CD4-positive, alpha-beta memory T cell (primary cell): ENCODE data around the gene RFTN1. TPM values are rescaled to one million over a fixed set of nuclear protein-coding genes. Genes with fewer than 3 reads are reported as not detected.

Experiments used
- CTCF ChIA-PET: fragments of 350-600 bp; sonication (Branson Sonifier 250); formaldehyde crosslinking; loops from one replicate; lab custom pipeline; 2021; ENCODE audit warnings: inconsistent platforms; ENCODE audit not compliant: partially characterized antibody; lab: Charles Lee
- POLR2A ChIA-PET: fragments of 350-600 bp; sonication (Branson Sonifier 250); formaldehyde crosslinking; loops from one replicate; lab custom pipeline; 2021; ENCODE audit not compliant: partially characterized antibody; lab: Charles Lee
- DNase-seq, 5 donors: peaks; one replicate each; pipeline versions ENCODE4 v3.0.0 to v3.0.0-alpha.2; 2020 to 2022; ENCODE audit warnings: mixed read lengths in 1 of 5
- H3K27ac ChIP-seq: one replicate; pipeline ENCODE4 v1.7.0; 2013; ENCODE audit warnings: low read depth, low read length
- H3K27me3 ChIP-seq: 2 replicates; pipeline ENCODE4 v1.7.0; 2013; ENCODE audit warnings: mild to moderate bottlenecking, low read length, moderate library complexity; ENCODE audit not compliant: insufficient read depth
- H3K36me3 ChIP-seq: 2 replicates; pipeline ENCODE4 v1.7.0; 2013; ENCODE audit warnings: mild to moderate bottlenecking, low read length, moderate library complexity; ENCODE audit not compliant: insufficient read depth
- H3K4me1 ChIP-seq: 2 replicates; pipeline ENCODE4 v1.7.0; 2013; ENCODE audit warnings: mild to moderate bottlenecking, low read length, moderate library complexity; ENCODE audit not compliant: insufficient read depth
- H3K4me3 ChIP-seq, 2 donors: one replicate each; pipeline ENCODE4 v1.7.0; 2013; ENCODE audit warnings: low read length in 2 of 2, mild to moderate bottlenecking in 1 of 2
- H3K9me3 ChIP-seq, 2 donors: one replicate each; pipeline ENCODE4 v1.7.0; 2013; ENCODE audit warnings: low read length in 2 of 2, control low read depth in 1 of 2; ENCODE audit not compliant: control insufficient read depth in 1 of 2
- H3K27ac Mint-ChIP-seq, 7 donors: one replicate each; pipeline ENCODE4 v1.8.0; 2020 to 2021; ENCODE audit warnings: mixed read lengths in 7 of 7, mild to moderate bottlenecking in 6 of 7, inconsistent platforms in 3 of 7, moderate library complexity in 3 of 7
- H3K27me3 Mint-ChIP-seq, 2 donors: one replicate each; pipeline ENCODE4 v1.8.0; 2020 to 2021; ENCODE audit warnings: mixed read lengths in 2 of 2
- H3K36me3 Mint-ChIP-seq, 2 donors: one replicate each; pipeline ENCODE4 v1.8.0; 2020 to 2021; ENCODE audit warnings: mixed read lengths in 2 of 2, inconsistent platforms in 1 of 2, mild to moderate bottlenecking in 1 of 2
- H3K4me1 Mint-ChIP-seq, 4 donors: one replicate each; pipeline ENCODE4 v1.8.0; 2020 to 2021; ENCODE audit warnings: mixed read lengths in 4 of 4, mild to moderate bottlenecking in 1 of 4
- H3K4me3 Mint-ChIP-seq, 8 donors: one replicate each; pipeline ENCODE4 v1.8.0; 2020 to 2021; ENCODE audit warnings: mixed read lengths in 8 of 8, mild to moderate bottlenecking in 7 of 8, moderate library complexity in 6 of 8, inconsistent platforms in 3 of 8
- H3K9me3 Mint-ChIP-seq, 8 donors: one replicate each; pipeline ENCODE4 v1.8.0; 2020 to 2021; ENCODE audit warnings: mixed read lengths in 8 of 8, mild to moderate bottlenecking in 5 of 8, inconsistent platforms in 3 of 8, moderate library complexity in 1 of 8
- intact Hi-C: fragments of 100-400 bp; cut with micrococcal nuclease; formaldehyde crosslinking; loops from one replicate; pipeline ENCODE4 v1.15.1; 2023
- polyA plus RNA-seq, 2 donors: library from polyadenylated mRNA; unstranded; fragments of 300-500 nt; fragmentation: Illumina TruSeq; gene quantifications; one replicate each; pipeline ENCODE4 v1.2.3, GENCODE V29; 2021
- total RNA-seq, 2 experiments: library from RNA; stranded (reverse); gene quantifications; one replicate each; pipeline ENCODE4 v1.2.3, GENCODE V29; 2021

Gene RFTN1
- total and polyA plus RNA-seq, 4 experiments from 2014 or later = 38.3 to 59.7 (median 52.0) TPM

DNA sequence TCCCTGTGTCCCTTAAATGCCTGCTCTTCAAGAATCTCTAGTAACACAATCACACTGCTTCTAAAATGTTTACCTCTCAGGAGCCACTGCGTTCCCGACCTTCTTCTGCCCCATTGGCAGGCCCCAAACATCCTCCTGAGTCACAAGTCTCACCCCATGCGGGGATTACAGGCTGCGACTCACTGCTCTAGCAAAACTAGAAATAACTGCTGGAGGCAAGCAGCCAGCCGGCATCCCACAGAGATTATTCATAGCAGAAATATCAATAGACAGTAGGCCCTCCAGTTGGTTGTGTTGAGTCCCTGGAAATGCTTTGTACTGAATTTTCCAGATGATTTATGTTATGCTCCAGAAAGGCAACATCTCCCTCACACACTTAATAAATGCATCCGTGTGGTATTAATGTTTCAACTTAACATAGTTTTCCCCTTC, 64.8 kb downstream of the RFTN1 start:
- H3K4me3 Mint-ChIP-seq = no peak overlapping the region
- intact Hi-C loops = no loop called here

DNA sequence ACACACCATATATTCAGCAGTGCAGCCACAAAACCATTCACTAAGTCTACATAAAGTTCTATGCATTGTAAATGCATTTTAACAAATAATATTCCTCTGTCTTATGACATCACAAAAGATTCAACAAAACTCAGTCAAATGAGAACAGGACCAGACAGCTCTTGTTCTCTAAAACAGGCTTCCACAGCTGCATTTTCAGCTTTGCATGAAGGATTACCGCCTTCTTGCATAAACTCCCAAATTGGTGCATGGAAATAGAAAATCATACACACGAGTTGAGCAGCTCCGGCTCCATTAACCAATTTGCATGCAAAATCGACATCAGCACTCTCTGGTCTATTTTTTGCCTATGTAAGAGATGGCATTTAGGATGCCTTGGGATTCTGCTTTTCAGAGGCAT, 66.4 kb downstream of the RFTN1 start:
- Mint-ChIP-seq H3K27me3 (no peaks in the 10 kb centered on the region), H3K4me1 (peaks cover 9 to 26% (median 22%) of the 10 kb centered on the region in 4 donors), H3K9me3 (no peaks in the 10 kb centered on the region), H3K36me3 (peaks cover 14 to 58% of the 10 kb centered on the region in 2 donors), H3K4me3 (no peak overlapping the region), H3K27ac (peak overlapping the region in 1 of 7 donors; percentile 38)
- intact Hi-C loops = no loop called here
- ChIA-PET CTCF (no interaction called here), POLR2A (no interaction called here)
- no peak for DNase-seq
- Histone ChIP-seq H3K9me3 (no peaks in the 10 kb centered on the region), H3K36me3 (no peaks in the 10 kb centered on the region), H3K4me1 (no peaks in the 10 kb centered on the region), H3K4me3 (no peak overlapping the region), H3K27me3 (no peaks in the 10 kb centered on the region), H3K27ac (no peak overlapping the region)

More for the DNA sequence above, 64.8 kb downstream of the RFTN1 start:
- Mint-ChIP-seq H3K36me3 (peaks cover 16 to 51% of the 10 kb centered on the region in 2 donors), H3K27ac (peak overlapping the region in 4 of 7 donors; percentile 19 to 92 (median 66)), H3K9me3 (no peaks in the 10 kb centered on the region), H3K27me3 (no peaks in the 10 kb centered on the region), H3K4me1 (peaks cover 9 to 27% (median 17%) of the 10 kb centered on the region in 4 donors)
- Histone ChIP-seq H3K9me3 (no peaks in the 10 kb centered on the region), H3K27ac (no peak overlapping the region), H3K27me3 (no peaks in the 10 kb centered on the region), H3K4me1 (no peaks in the 10 kb centered on the region), H3K36me3 (no peaks in the 10 kb centered on the region), H3K4me3 (no peak overlapping the region)
- DNase-seq = no peak
- ChIA-PET CTCF (no interaction called here), POLR2A (no interaction called here)

DNA sequence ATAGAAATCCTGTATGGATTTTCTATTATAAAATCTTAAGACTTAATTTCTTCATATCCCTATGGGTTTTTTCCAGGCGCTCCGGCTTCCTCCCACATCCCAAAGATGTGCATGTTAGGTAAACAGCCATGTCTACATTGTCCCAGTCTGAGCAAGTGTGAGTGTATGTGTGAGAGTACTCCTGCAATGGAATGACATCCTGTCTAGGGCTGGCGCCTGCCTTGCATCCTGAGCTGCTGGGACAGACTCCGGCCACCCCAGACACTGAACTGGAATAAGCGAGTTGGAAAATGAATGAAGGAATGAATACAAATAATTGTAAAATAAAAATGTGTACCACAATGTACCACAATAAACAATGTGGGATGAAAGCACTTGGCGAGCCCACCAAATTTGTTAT, 69.2 kb downstream of the RFTN1 start:
- Histone ChIP-seq H3K9me3 (no peaks in the 10 kb centered on the region), H3K36me3 (no peaks in the 10 kb centered on the region), H3K27ac (no peak overlapping the region), H3K4me3 (no peak overlapping the region), H3K27me3 (no peaks in the 10 kb centered on the region), H3K4me1 (no peaks in the 10 kb centered on the region)
- intact Hi-C loops = no loop called here
- ChIA-PET POLR2A (no interaction called here), CTCF (no interaction called here)
- no peak for DNase-seq
- peaks cover 11 to 24% (median 22%) of the 10 kb centered on the region in 4 donors for H3K4me1 Mint-ChIP-seq
- H3K4me3 Mint-ChIP-seq = no peak overlapping the region
- H3K27ac Mint-ChIP-seq = peak overlapping the region in 1 of 7 donors; percentile 33
- peaks cover 10 to 39% of the 10 kb centered on the region in 2 donors for H3K36me3 Mint-ChIP-seq
- no peaks in the 10 kb centered on the region for H3K9me3 Mint-ChIP-seq
- no peaks in the 10 kb centered on the region for H3K27me3 Mint-ChIP-seq

DNA sequence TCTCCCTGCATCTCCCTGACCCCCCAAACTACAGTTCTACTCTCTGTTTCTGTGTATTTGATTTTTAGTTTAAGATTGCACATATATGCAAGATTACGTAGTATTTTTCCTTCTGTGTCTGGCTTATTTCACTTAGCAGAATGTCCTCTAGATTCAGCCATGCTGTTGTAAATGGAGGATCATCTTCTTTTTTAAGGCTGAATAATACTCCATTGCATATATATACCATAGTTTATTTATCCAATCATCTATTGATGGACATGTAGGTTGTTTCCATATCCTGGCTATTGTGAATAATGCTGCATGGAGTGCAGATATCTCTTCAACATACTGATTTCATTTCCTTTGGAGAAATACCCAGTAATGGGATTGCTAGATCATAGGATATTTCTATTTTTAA, 70.8 kb downstream of the RFTN1 start:
- H3K4me1 Mint-ChIP-seq = peaks cover 12 to 21% (median 17%) of the 10 kb centered on the region in 4 donors
- H3K27me3 Mint-ChIP-seq = no peaks in the 10 kb centered on the region
- no peak for DNase-seq
- H3K4me3 Mint-ChIP-seq = no peak overlapping the region
- Histone ChIP-seq H3K36me3 (no peaks in the 10 kb centered on the region), H3K27ac (no peak overlapping the region), H3K27me3 (no peaks in the 10 kb centered on the region), H3K9me3 (no peaks in the 10 kb centered on the region), H3K4me1 (no peaks in the 10 kb centered on the region), H3K4me3 (no peak overlapping the region)
- ChIA-PET POLR2A (no interaction called here), CTCF (no interaction called here)
- H3K36me3 Mint-ChIP-seq = peaks cover 3 to 33% of the 10 kb centered on the region in 2 donors
- peak overlapping the region in 2 of 7 donors; percentile 24 to 44 for H3K27ac Mint-ChIP-seq
- no peaks in the 10 kb centered on the region for H3K9me3 Mint-ChIP-seq
- intact Hi-C loops = no loop called here

GRCh38 chr3:16441371-16441875, 72.1 kb downstream of the RFTN1 start:
- DNase-seq = no peak
- no peaks in the 10 kb centered on the region for H3K27me3 ChIP-seq
- Mint-ChIP-seq H3K9me3 (no peaks in the 10 kb centered on the region), H3K4me1 (peaks cover 10 to 18% (median 16%) of the 10 kb centered on the region in 4 donors), H3K4me3 (no peak overlapping the region), H3K27me3 (no peaks in the 10 kb centered on the region), H3K27ac (no peak overlapping the region), H3K36me3 (peaks cover 3 to 24% of the 10 kb centered on the region in 2 donors)
- CTCF ChIA-PET = no interaction called here
- H3K36me3 ChIP-seq = no peaks in the 10 kb centered on the region
- no peak overlapping the region for H3K4me3 ChIP-seq
- no peaks in the 10 kb centered on the region for H3K4me1 ChIP-seq
- intact Hi-C loops = no loop called here
- no peak overlapping the region for H3K27ac ChIP-seq
- POLR2A ChIA-PET = no interaction called here
- no peaks in the 10 kb centered on the region for H3K9me3 ChIP-seq

- ChIA-PET POLR2A (no interaction called here), CTCF (no interaction called here)
- Mint-ChIP-seq H3K4me3 (no peak overlapping the region), H3K27ac (peak overlapping the region in 2 of 7 donors; percentile 36 to 77), H3K4me1 (peaks cover 10 to 18% (median 13%) of the 10 kb centered on the region in 4 donors), H3K36me3 (peaks cover under 1 to 18% of the 10 kb centered on the region in 2 donors), H3K27me3 (no peaks in the 10 kb centered on the region), H3K9me3 (no peaks in the 10 kb centered on the region)
- Histone ChIP-seq H3K4me1 (no peaks in the 10 kb centered on the region), H3K9me3 (no peaks in the 10 kb centered on the region), H3K27ac (no peak overlapping the region), H3K4me3 (no peak overlapping the region), H3K27me3 (no peaks in the 10 kb centered on the region), H3K36me3 (no peaks in the 10 kb centered on the region)
- intact Hi-C loops = no loop called here
- no peak for DNase-seq
Observed at GRCh38 chr3:16439848-16440708, 73.4 kb downstream of the RFTN1 start.

GRCh38 chr3:16439163-16439847, 74.2 kb downstream of the RFTN1 start:
- CTCF ChIA-PET = no interaction called here
- H3K9me3 ChIP-seq = no peaks in the 10 kb centered on the region
- DNase-seq = no peak
- H3K27me3 Mint-ChIP-seq = no peaks in the 10 kb centered on the region
- H3K27ac Mint-ChIP-seq = peak overlapping the region in 3 of 7 donors; percentile 17 to 77 (median 43)
- H3K27me3 ChIP-seq = no peaks in the 10 kb centered on the region
- H3K27ac ChIP-seq = no peak overlapping the region
- POLR2A ChIA-PET = no interaction called here
- H3K4me1 Mint-ChIP-seq = peaks cover 8 to 18% (median 14%) of the 10 kb centered on the region in 4 donors
- H3K4me3 Mint-ChIP-seq = no peak overlapping the region
- H3K36me3 Mint-ChIP-seq = peaks cover 2 to 17% of the 10 kb centered on the region in 2 donors
- H3K4me3 ChIP-seq = no peak overlapping the region
- H3K36me3 ChIP-seq = no peaks in the 10 kb centered on the region
- no peaks in the 10 kb centered on the region for H3K4me1 ChIP-seq
- H3K9me3 Mint-ChIP-seq = no peaks in the 10 kb centered on the region
- intact Hi-C loops = no loop called here
